BJ (cell line): ENCODE data around the gene ZKSCAN5. TPM values are rescaled to one million over a fixed set of nuclear protein-coding genes. Genes with fewer than 3 reads are reported as not detected.

Experiments used
- CTCF ChIA-PET: fragments of 350-600 bp; formaldehyde crosslinking; extraction: SDS; loops from one replicate; lab custom pipeline; 2021; ENCODE audit warnings: antibody characterized with exemption, inconsistent platforms; lab: Yijun Ruan, JAX
- POLR2A ChIA-PET: fragments of 300-600 bp; sonication (Branson Sonifier 250); formaldehyde crosslinking; extraction: SDS; loops from one replicate; lab custom pipeline; 2021; ENCODE audit warnings: antibody characterized with exemption; lab: Charles Lee
- DNase-seq: peaks from one replicate; pipeline ENCODE4 v3.0.0-alpha.2; 2011; ENCODE audit warnings: low read depth
- H3K27me3 ChIP-seq: 2 replicates; pipeline ENCODE4 v1.6.0; 2011; ENCODE audit warnings: low read length; ENCODE audit not compliant: control insufficient read depth, insufficient read depth
- H3K36me3 ChIP-seq: 2 replicates; pipeline ENCODE4 v1.5.1; 2011; ENCODE audit warnings: low read length; ENCODE audit not compliant: control insufficient read depth, insufficient read depth
- H3K4me3 ChIP-seq: 2 replicates; pipeline ENCODE4 v1.5.1; 2011; ENCODE audit warnings: low read depth, mild to moderate bottlenecking, control low read depth, low read length
- polyA plus RNA-seq: library from polyadenylated mRNA; depleted of rRNA; stranded (reverse); fragments of >200 nt; gene quantifications from 2 replicates; pipeline ENCODE4 v1.2.3, GENCODE V29; 2011
- TF ChIP-seq, protein P1 (sequence below): IDR thresholded peaks from 2 replicates; pipeline ENCODE4 v1.5.1; 2011; ENCODE audit warnings: low read depth, mild to moderate bottlenecking, control low read depth, inconsistent platforms, low read length, moderate library complexity; ENCODE audit not compliant: insufficient read depth

ZKSCAN5 gene
- polyA plus RNA-seq, 1 experiment = 9.7 TPM

DNA sequence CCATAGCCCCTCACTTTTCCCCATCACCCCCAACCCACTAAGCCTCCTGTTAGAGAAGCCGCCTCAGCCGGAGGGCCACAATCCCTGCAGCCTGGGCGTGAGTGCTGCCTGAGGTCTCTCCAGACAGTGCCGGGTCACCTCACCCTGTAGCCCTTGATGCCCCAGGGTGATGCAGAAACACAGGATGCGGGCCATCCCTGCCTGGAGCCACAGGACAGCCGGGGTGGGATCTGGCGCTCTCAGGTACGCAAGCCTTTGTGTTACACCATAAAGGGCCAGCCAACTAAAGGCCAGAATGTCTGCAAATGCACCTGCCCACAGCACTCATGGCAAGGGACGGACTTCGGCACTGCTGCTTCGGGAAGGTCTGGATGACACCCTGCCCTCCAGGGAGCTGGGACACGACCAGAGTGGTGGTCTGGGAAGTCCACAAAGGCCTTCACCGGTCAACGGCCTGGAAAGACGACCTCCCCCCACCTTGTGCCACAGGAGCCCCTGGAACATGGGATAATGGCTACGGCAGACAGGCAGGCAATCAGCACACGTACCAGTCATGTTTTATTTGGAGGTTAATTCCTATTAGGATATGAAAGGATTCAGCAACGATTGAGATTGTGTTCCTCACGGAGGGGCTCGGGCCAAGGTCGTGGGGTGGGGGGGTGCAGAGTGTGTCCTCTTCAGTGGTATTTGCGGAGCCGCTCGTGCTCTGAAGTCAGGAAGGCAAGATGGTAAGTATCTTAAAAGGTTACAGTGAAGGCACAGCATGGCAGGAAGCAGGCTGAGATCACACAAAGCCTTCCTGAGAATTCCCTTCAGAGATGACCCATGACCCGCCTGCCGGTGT, 46.6 kb upstream of the ZKSCAN5 start:
- POLR2A ChIA-PET = no interaction called here
- Histone ChIP-seq H3K27me3 (no peaks in the 10 kb centered on the region), H3K4me3 (no peak overlapping the region), H3K36me3 (peaks cover 35% of the 10 kb centered on the region)
- DNase-seq = no peak
- CTCF ChIA-PET = interaction anchor here (0.6 kb wide), 1 partner anchor 436 kb away, joined by 3 read pairs; no protein-coding TSS in a partner anchor
- TF ChIP-seq, protein P1, sequence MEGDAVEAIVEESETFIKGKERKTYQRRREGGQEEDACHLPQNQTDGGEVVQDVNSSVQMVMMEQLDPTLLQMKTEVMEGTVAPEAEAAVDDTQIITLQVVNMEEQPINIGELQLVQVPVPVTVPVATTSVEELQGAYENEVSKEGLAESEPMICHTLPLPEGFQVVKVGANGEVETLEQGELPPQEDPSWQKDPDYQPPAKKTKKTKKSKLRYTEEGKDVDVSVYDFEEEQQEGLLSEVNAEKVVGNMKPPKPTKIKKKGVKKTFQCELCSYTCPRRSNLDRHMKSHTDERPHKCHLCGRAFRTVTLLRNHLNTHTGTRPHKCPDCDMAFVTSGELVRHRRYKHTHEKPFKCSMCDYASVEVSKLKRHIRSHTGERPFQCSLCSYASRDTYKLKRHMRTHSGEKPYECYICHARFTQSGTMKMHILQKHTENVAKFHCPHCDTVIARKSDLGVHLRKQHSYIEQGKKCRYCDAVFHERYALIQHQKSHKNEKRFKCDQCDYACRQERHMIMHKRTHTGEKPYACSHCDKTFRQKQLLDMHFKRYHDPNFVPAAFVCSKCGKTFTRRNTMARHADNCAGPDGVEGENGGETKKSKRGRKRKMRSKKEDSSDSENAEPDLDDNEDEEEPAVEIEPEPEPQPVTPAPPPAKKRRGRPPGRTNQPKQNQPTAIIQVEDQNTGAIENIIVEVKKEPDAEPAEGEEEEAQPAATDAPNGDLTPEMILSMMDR = no peak

DNA sequence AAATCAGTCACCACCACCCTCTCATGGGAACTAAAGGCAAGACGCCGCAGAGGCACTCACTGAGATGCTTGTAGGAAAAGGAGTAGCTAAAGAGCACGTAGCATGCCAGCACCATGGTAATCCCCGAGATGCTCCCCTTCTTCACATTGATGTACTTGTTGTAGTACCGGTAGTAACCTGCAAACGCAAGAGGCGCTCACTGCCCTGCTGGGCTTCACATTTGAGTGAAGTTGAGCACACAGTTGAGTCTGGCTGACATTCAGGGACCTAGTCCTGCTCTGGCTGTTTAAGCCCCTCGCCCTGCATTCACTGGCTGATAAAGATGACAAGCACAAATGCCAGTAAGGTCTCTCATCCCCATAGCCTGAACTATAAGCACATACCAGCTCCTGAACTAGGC, 45.4 kb upstream of the ZKSCAN5 start:
- no peak for DNase-seq
- TF ChIP-seq, protein P1 = peak; percentile 35
- ChIA-PET CTCF (no interaction called here), POLR2A (no interaction called here)
- Histone ChIP-seq H3K4me3 (no peak overlapping the region), H3K36me3 (peaks cover 29% of the 10 kb centered on the region), H3K27me3 (no peaks in the 10 kb centered on the region)

DNA sequence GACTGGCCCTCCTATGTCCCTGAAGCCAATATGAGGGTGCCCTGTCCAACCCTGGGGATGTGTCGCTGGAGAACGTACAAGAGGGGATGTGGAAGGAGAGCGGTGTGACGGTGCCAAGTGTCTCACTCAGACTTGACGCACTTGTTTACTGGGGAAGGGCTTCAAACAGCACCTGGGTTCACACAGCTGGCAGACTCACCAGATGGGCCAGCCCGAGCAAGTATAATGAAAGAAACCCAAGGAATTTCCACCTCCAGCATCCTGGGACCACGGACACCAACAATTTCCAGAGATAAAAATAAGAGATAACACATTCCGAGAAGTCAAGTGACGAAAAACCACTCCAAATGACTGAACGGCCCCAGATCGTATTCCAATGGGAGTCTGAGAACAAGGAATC, 43.8 kb upstream of the ZKSCAN5 start:
- TF ChIP-seq, protein P1 = no peak
- Histone ChIP-seq H3K4me3 (no peak overlapping the region), H3K36me3 (peaks cover 26% of the 10 kb centered on the region), H3K27me3 (no peaks in the 10 kb centered on the region)
- DNase-seq = no peak
- POLR2A ChIA-PET = no interaction called here
- CTCF ChIA-PET = interaction anchor here (0.5 to 1.2 kb wide), 3 partner anchors 14 to 45 kb away, joined by 3 to 4 read pairs (median 3); no protein-coding TSS in a partner anchor

DNA sequence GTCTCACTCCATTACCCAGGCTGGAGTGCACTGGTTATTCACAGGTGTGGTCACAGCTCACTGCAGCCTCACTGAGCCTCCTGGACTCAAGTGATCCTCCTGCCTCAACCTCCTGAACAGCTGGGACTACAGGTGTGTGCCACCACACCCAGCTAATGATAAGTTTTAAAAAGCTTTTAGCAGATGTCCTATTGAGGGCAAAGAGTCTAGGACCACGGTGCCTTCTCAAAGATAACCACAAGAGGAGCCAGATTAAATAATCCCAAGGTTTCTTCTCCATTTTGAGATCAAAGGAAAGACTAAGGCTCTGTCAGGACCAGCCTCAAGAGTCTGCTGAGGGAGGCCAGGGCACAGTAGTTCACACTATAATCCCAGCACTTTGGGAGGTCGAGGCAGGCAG, 43.2 kb upstream of the ZKSCAN5 start:
- no peak for DNase-seq
- peaks cover 26% of the 10 kb centered on the region for H3K36me3 ChIP-seq
- POLR2A ChIA-PET = no interaction called here

DNA sequence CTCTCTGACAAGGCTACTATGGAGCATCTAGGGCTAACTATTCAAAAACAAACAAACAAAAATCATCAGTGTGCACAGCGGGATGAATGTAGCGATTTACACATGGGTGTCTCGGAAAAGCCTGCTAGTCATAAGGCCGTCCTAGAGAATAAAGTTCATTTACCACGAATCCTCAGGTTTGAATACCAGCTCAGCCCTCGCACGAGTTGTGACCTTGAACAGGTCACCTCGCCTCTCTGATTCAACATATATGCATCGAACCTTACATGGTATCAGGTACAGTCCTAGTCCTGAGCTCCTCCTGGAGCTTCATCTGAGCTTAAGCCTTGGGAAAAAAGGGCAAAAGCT, 39.1 kb upstream of the ZKSCAN5 start:
- POLR2A ChIA-PET = interaction anchor here (0.7 kb wide), 1 partner anchor 1346 kb away, joined by 3 read pairs; no protein-coding TSS in a partner anchor
- no peaks in the 10 kb centered on the region for H3K27me3 ChIP-seq
- CTCF ChIA-PET = no interaction called here
- no peak for DNase-seq
- peak overlapping the region; percentile 74 for H3K4me3 ChIP-seq
- H3K36me3 ChIP-seq = peaks cover 4% of the 10 kb centered on the region
- TF ChIP-seq, protein P1 = no peak

More for the DNA sequence above, 43.2 kb upstream of the ZKSCAN5 start:
- CTCF ChIA-PET = interaction anchor here (1.2 kb wide), 1 partner anchor 14 kb away, joined by 3 read pairs; no protein-coding TSS in a partner anchor
- Histone ChIP-seq H3K27me3 (no peaks in the 10 kb centered on the region), H3K4me3 (no peak overlapping the region)
- TF ChIP-seq, protein P1 = 0 out of 2 replicates have a peak, but pooled peaks have one; percentile 9
